IPS DF 4.7 (cell line): ENCODE data around the gene PCDH8.

Experiments used
- DNase-seq: peaks from one replicate; pipeline ENCODE4 v3.0.0-alpha.2; 2013; ENCODE audit warnings: low spot score; ENCODE audit errors: extremely low read depth

The PCDH8 gene, protein sequence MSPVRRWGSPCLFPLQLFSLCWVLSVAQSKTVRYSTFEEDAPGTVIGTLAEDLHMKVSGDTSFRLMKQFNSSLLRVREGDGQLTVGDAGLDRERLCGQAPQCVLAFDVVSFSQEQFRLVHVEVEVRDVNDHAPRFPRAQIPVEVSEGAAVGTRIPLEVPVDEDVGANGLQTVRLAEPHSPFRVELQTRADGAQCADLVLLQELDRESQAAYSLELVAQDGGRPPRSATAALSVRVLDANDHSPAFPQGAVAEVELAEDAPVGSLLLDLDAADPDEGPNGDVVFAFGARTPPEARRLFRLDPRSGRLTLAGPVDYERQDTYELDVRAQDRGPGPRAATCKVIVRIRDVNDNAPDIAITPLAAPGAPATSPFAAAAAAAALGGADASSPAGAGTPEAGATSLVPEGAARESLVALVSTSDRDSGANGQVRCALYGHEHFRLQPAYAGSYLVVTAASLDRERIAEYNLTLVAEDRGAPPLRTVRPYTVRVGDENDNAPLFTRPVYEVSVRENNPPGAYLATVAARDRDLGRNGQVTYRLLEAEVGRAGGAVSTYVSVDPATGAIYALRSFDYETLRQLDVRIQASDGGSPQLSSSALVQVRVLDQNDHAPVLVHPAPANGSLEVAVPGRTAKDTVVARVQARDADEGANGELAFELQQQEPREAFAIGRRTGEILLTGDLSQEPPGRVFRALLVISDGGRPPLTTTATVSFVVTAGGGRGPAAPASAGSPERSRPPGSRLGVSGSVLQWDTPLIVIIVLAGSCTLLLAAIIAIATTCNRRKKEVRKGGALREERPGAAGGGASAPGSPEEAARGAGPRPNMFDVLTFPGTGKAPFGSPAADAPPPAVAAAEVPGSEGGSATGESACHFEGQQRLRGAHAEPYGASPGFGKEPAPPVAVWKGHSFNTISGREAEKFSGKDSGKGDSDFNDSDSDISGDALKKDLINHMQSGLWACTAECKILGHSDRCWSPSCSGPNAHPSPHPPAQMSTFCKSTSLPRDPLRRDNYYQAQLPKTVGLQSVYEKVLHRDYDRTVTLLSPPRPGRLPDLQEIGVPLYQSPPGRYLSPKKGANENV

GRCh38 chr13:52848455-52849195 is at the start of gene PCDH8:
PCDH8 (minus strand) TSS chr13:52848640; CDS start chr13:52848436, 204 bp downstream.
- no peak for DNase-seq

DNA sequence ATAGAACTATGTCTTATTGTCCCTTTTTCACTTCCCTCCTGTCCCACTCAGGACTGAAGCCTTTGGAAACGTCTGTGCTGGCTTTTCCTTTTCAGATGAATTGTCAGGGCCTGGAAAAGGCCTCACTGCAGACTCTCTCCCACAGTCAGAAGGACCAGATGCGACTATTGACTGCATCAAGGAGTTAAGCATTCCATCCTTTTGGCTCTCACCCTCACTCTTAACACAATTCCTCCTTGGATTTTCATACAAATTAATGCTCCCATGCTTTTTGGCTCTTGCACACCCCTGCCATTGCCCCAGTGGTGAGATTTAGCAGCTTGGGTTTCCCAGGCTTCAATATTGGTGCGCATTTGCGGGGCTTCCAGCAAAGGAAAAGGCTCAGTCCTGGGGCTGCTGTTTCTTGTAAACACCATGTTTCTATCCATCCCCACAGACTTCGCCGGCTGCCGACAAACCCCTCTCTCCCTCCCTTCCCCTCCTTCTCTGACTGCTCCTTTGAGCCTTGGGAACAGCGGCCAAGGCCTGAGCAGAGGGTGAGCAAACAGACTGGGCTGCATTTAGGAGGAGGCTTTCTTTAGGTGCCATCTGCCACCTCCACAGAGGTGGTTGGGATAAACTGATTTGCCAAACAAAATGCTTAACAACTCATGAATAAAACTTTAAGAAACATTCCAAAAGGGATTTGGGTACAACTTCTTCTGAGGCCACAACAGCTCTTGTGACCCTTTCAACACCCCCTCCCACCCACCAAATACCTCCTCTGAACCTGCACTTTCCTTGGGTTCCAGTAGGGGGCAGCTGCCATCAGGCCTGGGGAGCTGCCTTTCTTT is 48.6 kb upstream of the PCDH8 start:
- no peak for DNase-seq

GRCh38 chr13:52894413-52894812 is 46.0 kb upstream of the PCDH8 start:
- no peak for DNase-seq

GRCh38 chr13:52892925-52893324 is 44.5 kb upstream of the PCDH8 start:
- no peak for DNase-seq

DNA sequence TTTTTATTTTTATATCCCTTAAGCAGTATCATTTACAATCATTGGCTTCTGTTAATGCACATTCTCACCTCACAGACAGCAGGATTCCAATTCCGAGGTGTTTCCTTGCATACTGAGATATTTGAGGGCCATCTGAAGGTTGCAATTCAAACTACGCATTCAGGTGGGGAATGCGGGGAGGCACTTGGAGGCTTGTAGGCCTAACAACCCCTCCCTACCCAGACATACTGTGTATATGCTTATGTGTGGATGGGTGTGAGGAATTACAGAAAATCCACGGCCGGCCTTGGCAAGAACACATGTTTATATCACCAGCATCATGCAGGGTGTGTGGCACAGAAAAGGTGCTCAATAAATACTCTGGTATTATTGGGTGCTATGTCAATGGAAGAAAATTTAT is 43.3 kb upstream of the PCDH8 start:
- DNase-seq: no peak

DNA sequence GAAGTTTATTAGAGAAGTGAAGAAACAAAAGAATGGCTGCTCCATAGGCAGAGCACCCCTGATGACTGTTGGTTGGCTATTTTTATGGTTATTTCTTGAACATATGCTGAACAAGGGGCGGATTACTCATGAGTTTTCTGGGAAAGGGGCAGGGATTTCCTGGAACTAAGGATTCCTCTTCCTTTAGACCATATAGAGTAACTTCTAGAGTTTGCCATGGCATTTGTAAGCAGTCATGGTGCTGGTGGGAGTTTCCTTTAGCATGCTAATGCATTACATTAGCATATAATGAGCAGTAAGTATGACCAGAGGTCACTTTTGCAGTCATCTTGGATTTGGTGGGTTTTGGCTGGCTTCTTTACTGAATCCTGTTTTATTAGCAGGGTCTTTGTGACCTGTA is 38.7 kb upstream of the PCDH8 start:
- DNase-seq: no peak

- no peak for DNase-seq
These were observed 36.7 kb upstream of the PCDH8 start for GRCh38 chr13:52885141-52885540.

- no peak for DNase-seq
These were observed 36.1 kb upstream of the PCDH8 start for GRCh38 chr13:52884429-52885010.

DNA sequence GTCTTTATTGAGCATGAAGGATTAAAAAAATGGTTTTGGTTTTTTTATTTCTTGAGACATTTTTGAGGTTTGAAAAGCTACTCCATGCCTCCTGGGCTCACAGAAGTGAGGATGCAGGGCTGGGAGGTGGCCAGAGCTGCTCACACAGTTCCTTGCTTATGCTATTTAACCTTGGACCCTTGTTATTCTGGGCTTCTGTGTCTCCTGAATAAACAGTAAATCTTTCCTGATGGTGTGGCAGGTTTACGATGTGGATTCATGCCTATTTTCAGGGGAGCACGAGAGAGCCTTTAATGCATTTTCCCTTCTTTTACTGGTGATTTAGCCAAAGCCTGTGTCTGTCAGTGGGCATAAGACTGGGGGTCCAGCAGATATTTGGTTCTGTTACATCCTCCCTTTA is 34.3 kb upstream of the PCDH8 start:
- DNase-seq: no peak

GRCh38 chr13:52879950-52880741 is 31.7 kb upstream of the PCDH8 start:
- no peak for DNase-seq

DNA sequence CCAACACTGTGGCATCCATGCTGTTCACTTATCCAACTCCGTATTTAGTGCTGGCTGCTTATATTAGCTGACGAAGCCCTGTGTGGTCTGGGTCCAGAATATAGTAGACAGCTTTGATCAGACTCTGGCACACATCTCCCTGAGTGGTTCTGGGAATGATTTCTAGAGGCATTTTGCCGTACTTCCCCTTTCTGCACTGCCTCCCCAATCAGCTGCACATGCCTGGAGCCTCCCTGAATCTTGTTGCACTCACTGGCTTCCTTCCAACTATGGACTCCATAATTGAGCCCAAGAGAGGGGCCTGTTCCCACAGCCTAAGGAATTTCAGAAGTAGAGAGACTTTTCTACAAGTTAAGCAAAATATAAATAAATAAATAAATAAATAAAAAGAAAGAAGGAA is 30.4 kb upstream of the PCDH8 start:
- DNase-seq: no peak

DNA sequence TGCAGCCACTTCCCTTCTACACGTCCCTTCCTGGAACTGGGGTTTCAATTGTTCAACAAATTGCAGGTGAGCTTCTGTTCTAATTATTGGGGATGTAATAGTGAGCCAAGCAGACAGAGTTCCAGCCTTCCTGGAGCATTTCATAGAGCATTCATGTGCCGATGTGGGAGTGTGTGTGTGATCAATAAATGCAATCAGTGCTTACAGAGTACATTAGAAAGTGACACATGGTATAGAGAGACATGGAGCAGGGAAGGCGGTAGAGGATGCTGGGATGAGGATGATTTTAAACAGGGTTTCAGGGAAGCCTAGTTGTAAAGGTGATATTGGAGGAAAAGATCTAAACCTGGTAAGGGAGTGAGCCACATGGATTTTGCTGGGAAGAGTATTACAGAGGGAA is 21.7 kb upstream of the PCDH8 start:
- no peak for DNase-seq

GRCh38 chr13:52869621-52870020 is 21.2 kb upstream of the PCDH8 start:
- no peak for DNase-seq

DNA sequence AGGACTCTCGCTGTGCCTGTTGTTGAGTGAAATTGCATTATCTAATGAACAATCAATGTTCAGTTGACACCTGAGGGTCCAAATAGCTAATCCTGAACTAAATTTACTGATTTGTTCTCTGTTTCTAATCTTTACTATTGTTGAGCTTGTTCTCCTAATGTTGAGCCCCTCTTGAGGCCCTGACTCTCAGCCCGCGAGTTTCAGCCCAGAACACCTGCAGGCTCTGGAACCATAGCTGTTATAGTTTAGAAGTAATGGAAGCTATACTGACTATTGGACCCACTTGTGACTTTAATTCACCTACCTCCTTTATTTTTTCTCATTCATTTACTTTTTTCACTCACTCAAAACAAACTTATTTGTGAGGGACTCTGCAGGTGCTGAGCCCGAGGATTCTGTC is 20.6 kb upstream of the PCDH8 start:
- DNase-seq: no peak

DNA sequence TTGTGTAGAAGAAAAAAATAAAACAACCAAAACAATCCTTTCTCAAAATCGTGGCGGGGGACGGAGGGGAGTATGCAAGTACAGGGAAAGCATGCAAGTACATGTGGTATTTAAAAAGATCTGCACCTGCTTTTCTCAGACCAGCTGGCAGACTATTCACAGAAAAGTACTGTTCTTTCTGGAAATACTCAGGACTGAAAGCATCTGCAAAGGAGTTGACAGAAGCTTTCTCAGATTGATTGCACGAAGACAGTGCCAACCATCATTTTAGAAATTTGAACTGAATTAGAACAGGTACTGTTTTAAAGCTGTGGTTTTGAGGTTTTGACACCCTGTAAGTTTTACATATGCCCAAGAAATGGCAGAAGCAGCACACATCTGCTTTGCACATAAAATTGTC is 19.8 kb upstream of the PCDH8 start:
- no peak for DNase-seq

GRCh38 chr13:52864941-52865340 is 16.5 kb upstream of the PCDH8 start:
- DNase-seq: no peak

- no peak for DNase-seq
These were observed 14.1 kb upstream of the PCDH8 start for GRCh38 chr13:52862358-52863206.

DNA sequence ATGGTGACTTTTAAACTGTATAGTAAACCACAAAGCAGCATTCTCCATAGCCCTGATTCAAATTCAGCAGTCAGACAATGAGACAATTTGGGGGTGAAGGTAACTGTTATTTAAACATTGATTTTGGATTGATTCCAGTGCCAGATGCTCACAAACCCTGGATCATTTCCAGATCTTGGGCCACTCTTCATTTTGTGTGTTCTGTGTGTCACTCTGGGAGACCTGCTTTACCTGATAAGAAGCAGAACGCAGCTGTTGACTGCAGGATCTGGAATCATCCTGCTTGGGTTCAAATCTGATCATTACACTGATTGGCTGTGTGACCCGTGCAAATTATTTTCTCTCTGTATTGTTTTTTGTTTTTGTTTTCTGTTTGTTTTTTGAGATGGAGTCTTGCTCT is 4.0 kb upstream of the PCDH8 start:
- no peak for DNase-seq
